HG03439 (cell line): ENCODE results near the gene EDC4.
"Not testable (repeated sequence)": the region's sequence is repeated elsewhere in the genome, so short reads cannot be mapped to it uniquely, and the experiment has no call there.

Source experiments
- ATAC-seq: cut with Tn5 transposase; IDR thresholded peaks from one replicate; pipeline ENCODE4 v1.9.1; 2021; ENCODE audit warnings: mild to moderate bottlenecking, moderate library complexity; ENCODE audit not compliant: unreplicated experiment

Gene EDC4

GRCh38 chr16:67872631-67873434 is at the start of gene EDC4:
EDC4 (plus strand) TSS chr16:67873052; CDS start chr16:67873262, 210 bp downstream.
- peak; percentile 68 for ATAC-seq

GRCh38 chr16:67825119-67825518 is 47.7 kb upstream of the EDC4 start:
- ATAC-seq = no peak

GRCh38 chr16:67825906-67826305 is 46.9 kb upstream of the EDC4 start:
- ATAC-seq = no peak

- no peak for ATAC-seq
Measured at GRCh38 chr16:67828651-67829050, 44.2 kb upstream of the EDC4 start.

GRCh38 chr16:67833030-67833414 is 39.8 kb upstream of the EDC4 start:
- no peak for ATAC-seq

- peak; percentile 92 for ATAC-seq
Measured at GRCh38 chr16:67833415-67834241, 39.2 kb upstream of the EDC4 start.

GRCh38 chr16:67834242-67834614 is 38.6 kb upstream of the EDC4 start:
- no peak for ATAC-seq

- ATAC-seq = not testable (repeated sequence)
Measured at GRCh38 chr16:67837190-67837589, 35.7 kb upstream of the EDC4 start.

GRCh38 chr16:67837811-67838210 is 35.0 kb upstream of the EDC4 start:
- no peak for ATAC-seq

GRCh38 chr16:67841198-67841815 is 31.5 kb upstream of the EDC4 start:
- ATAC-seq = no peak

- ATAC-seq = peak; percentile 44
Measured at GRCh38 chr16:67841816-67842508, 30.9 kb upstream of the EDC4 start, which contains the start of gene THAP11. THAP11 (plus strand) TSS chr16:67842320; CDS start chr16:67842555, 235 bp downstream.

GRCh38 chr16:67842509-67843342 is 30.1 kb upstream of the EDC4 start:
- peak; percentile 7 for ATAC-seq

GRCh38 chr16:67843343-67843765 is 29.5 kb upstream of the EDC4 start:
- ATAC-seq = no peak

- ATAC-seq = no peak
Measured at GRCh38 chr16:67844497-67844896, 28.4 kb upstream of the EDC4 start.

GRCh38 chr16:67845291-67846062 is 27.4 kb upstream of the EDC4 start:
- no peak for ATAC-seq

- ATAC-seq = no peak
Measured at GRCh38 chr16:67846063-67846319, 26.9 kb upstream of the EDC4 start.

GRCh38 chr16:67846320-67847063 is 26.4 kb upstream of the EDC4 start, which contains the start of gene NUTF2:
NUTF2 (plus strand) TSS chr16:67846933; CDS start chr16:67865131, 18,198 bp downstream.
- ATAC-seq = peak; percentile 56

- peak; percentile 37 for ATAC-seq
Measured at GRCh38 chr16:67847064-67847861, 25.6 kb upstream of the EDC4 start, which contains the start of gene CENPT. CENPT (minus strand) TSS chr16:67847693; CDS start chr16:67833859, 13,834 bp downstream.
